ENCODE measurements around the gene PCBP2. TPM values are rescaled to one million over a fixed set of nuclear protein-coding genes. Genes with fewer than 3 reads are reported as not detected.

The PCBP2 gene
- total and polyA plus RNA-seq, 4 donors = 363 to 697 (median 557) TPM

DNA sequence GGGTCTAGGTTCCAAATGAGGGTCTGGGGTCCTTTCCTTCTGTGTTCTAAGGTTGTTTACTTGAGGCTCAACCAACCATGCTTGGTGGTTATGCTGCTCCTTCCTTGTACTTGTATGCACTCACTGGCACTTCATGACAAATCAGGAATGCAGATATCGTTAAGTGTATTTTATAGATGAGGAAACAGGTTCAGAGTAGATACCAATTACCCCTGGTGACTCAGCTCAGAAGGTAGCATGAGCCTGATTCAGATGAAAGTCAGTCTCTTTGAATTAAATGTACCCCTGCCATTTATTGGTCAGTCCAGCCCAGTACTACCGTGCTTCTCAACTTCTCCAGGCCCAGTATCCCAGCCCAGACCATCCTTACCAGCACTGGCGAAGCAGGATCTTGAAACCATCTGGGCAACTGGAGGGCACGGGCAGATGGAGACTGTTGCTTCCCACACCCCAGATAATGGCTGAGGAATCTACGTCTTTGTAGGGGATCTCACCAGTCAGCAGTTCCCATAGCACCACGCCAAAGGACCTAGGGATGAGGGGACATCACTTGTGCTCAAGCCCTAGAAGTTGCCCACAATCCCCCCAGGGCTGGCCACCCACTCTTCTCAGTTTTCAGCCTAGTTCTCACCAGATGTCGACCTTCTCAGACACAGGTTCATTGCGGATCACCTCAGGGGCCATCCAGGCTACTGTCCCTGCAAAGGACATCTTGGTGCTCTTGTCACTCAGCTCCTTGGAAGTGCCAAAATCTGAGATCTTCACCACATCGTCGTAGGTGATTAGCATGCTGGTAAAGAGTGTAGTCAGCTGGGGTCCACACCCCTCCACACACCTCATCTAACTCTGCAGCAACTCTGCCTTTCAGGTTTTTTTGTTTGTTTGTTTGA is 33.0 kb downstream of the PCBP2 start:
- WGBS, 2 donors = 86 to 93% methylated on average over 10 of the region's 10 CpGs
- H3K4me3 ChIP-seq = no peak overlapping the region
- H3K36me3 ChIP-seq (ENCODE audit: control insufficient read depth in 4 of 4, insufficient read depth in 4 of 4, low read length in 4 of 4) = peaks cover 7 to 52% (median 47%) of the 10 kb centered on the region in 4 donors
- H3K27me3 ChIP-seq (ENCODE audit: control insufficient read depth in 3 of 3, insufficient read depth in 3 of 3, low read length in 2 of 3) = no peaks in the 10 kb centered on the region
- H3K9ac ChIP-seq (ENCODE audit: insufficient read depth in 1 of 2, low read length in 2 of 2) = no peak overlapping the region
- ATAC-seq (ENCODE audit: insufficient read depth, low FRiP score) = peak; percentile 4
- DNase-seq = no peak
- TF ChIP-seq CTCF (IDR thresholded peaks at IDR 0.05; ENCODE audit: control extremely low read depth, extremely low read depth) = no peak
- no peaks in the 10 kb centered on the region for H3K9me3 ChIP-seq (ENCODE audit: control insufficient read depth in 4 of 4, insufficient read depth in 3 of 4, low read length in 3 of 4)
- H3K4me1 ChIP-seq (ENCODE audit: control insufficient read depth in 5 of 5, insufficient read depth in 5 of 5, low read length in 5 of 5) = peaks cover 0 to 8% (median 3%) of the 10 kb centered on the region in 5 donors
- no peak overlapping the region for H3K27ac ChIP-seq (ENCODE audit: low read depth in 1 of 2, low read length in 1 of 2)

DNA sequence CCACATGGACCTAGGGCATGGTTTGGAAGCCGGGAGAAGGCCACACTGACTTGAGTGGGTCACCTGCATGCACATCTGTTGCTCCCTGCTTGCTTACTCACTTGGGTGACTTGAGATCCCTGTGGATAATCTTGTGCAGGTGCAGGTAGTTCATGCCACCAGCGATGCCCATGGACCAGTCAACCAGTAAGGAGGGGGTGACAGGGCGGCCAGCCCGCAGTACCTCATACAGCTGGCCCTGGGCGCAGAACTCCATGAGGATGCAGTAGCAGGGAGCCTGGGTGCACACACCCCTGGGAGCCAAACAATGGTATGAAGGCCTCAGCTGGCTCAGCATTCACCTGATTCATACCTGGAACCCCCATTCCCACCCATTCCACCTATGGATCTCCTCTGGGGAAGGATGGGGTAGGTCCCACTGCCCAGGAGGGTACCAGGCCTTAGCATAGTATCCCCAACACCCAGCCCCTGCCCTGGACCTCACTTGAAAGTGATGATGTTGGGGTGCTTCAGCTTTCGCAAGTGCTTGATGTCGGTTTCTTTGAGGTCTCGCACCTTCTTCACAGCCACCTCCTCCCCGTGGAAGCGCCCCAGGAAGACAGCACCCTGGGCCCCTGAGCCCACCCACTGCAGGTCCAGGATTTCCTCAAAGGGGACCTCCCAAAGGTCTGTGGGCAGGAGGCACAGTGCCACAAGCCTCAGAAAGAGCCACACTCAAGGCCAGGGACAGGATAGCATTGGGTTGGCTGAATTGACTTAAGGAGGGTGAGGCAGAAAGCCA is 34.2 kb downstream of the PCBP2 start:
- no peak overlapping the region for H3K9ac ChIP-seq (ENCODE audit: insufficient read depth in 1 of 2, low read length in 2 of 2)
- no peak overlapping the region for H3K4me3 ChIP-seq
- ATAC-seq (ENCODE audit: insufficient read depth, low FRiP score) (no peak), DNase-seq (no peak)
- 94 to 96% methylated on average over 10 of the region's 10 CpGs for WGBS, 2 donors
- peaks cover 0 to 8% (median 3%) of the 10 kb centered on the region in 5 donors for H3K4me1 ChIP-seq (ENCODE audit: control insufficient read depth in 5 of 5, insufficient read depth in 5 of 5, low read length in 5 of 5)
- H3K9me3 ChIP-seq (ENCODE audit: control insufficient read depth in 4 of 4, insufficient read depth in 3 of 4, low read length in 3 of 4) = no peaks in the 10 kb centered on the region
- no peak overlapping the region for H3K27ac ChIP-seq (ENCODE audit: low read depth in 1 of 2, low read length in 1 of 2)
- no peaks in the 10 kb centered on the region for H3K27me3 ChIP-seq (ENCODE audit: control insufficient read depth in 3 of 3, insufficient read depth in 3 of 3, low read length in 2 of 3)
- H3K36me3 ChIP-seq (ENCODE audit: control insufficient read depth in 4 of 4, insufficient read depth in 4 of 4, low read length in 4 of 4) = peaks cover 0 to 45% (median 41%) of the 10 kb centered on the region in 4 donors
- no peak for TF ChIP-seq CTCF (IDR thresholded peaks at IDR 0.05; ENCODE audit: control extremely low read depth, extremely low read depth)

- ATAC-seq (ENCODE audit: insufficient read depth, low FRiP score) (no peak), DNase-seq (no peak)
- Histone ChIP-seq H3K9me3 (ENCODE audit: control insufficient read depth in 4 of 4, insufficient read depth in 3 of 4, low read length in 3 of 4) (no peaks in the 10 kb centered on the region), H3K27ac (ENCODE audit: low read depth in 1 of 2, low read length in 1 of 2) (peak overlapping the region in 1 of 2 donors; percentile 49), H3K4me3 (no peak overlapping the region), H3K9ac (ENCODE audit: insufficient read depth in 1 of 2, low read length in 2 of 2) (no peak overlapping the region), H3K36me3 (ENCODE audit: control insufficient read depth in 4 of 4, insufficient read depth in 4 of 4, low read length in 4 of 4) (peaks cover 0 to 39% (median 35%) of the 10 kb centered on the region in 4 donors), H3K27me3 (ENCODE audit: control insufficient read depth in 3 of 3, insufficient read depth in 3 of 3, low read length in 2 of 3) (no peaks in the 10 kb centered on the region), H3K4me1 (ENCODE audit: control insufficient read depth in 5 of 5, insufficient read depth in 5 of 5, low read length in 5 of 5) (peaks cover 0 to 8% (median 3%) of the 10 kb centered on the region in 5 donors)
- no peak for TF ChIP-seq CTCF (IDR thresholded peaks at IDR 0.05; ENCODE audit: control extremely low read depth, extremely low read depth)
- 81 to 84% methylated on average over 17 of the region's 17 CpGs for WGBS, 2 donors
Observed at GRCh38 chr12:53486736-53487487, 35.0 kb downstream of the PCBP2 start.

Data from lung (tissue), 12 donors.